A549 treated with CpdA at 1 μM for 4 hours (cell line): ENCODE results near the gene RIMBP3C. TPM values are rescaled to one million over a fixed set of nuclear protein-coding genes. Genes with fewer than 3 reads are reported as not detected.

Experiments
- total RNA-seq: library from RNA; stranded (reverse); fragments of 200-300 nt; extraction: Qiagen RNA extraction; gene quantifications from 5 replicates; pipeline ENCODE4 v1.2.3, GENCODE V29; 2022; ENCODE audit warnings: low read depth

RIMBP3C gene
- total RNA-seq = 0.10 to 0.26 TPM (median 0.24 TPM) in 5 replicates

GRCh38 chr22:21551361-21551760 is at the start of gene RIMBP3C:
Gene RIMBP3C (minus strand): TSS chr22:21551461. CDS start chr22:21550976, 485 bp downstream.

DNA sequence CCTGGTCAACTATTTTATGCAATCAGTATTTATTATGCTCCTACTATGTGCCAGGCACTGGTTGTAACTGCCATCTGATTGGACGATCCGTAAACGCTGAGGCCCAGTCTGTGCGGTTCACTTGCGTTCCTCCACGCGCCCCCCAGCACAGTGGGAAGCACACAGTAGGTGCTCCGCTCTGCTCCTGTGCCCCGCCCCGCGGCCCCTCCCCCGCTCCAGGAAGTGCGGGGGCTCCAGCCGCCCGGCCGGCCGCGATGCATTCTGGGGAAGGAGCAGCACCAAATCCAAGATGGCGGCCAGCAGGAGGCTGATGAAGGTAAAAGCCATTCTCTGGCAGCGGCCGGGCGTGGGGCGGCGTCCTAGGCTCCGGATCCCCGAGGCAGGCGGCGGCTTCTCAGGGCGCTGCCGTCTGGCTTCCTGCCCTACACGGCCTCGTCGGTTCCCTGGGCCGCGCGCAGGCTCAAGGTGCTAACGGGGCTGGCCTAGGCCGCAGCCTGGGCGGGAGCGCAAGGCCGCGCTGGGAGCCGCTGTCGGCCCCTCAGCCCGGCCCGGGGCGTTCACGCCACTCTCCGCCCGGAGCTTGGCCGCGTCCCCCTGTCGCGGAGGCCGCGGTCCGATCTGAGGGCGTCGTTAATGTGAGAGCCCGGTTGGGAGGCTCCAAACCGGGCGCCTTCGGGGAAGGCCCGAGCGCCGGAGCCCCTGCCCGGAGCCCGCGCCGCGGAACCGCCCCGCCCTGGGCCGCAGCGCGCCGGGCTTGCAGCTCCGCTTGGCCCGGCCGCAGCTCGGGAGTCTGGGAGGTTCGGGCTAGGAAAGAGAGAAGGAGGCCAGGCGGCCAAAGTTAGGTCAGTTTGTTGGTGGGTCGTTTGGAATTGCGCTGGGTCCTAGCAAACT is 16.4 kb upstream of the RIMBP3C start, which contains the start of gene UBE2L3:
UBE2L3 (plus strand) TSS at position 259 of the 891 bp plus-strand sequence; CDS start at position 290, 31 bp downstream.

Other genes with a start within 250 kb of the RIMBP3C start
- 0.48 to 0.72 TPM (median 0.57 TPM) in 5 replicates for gene RIMBP3B, start 167.7 kb downstream of the RIMBP3C start, total RNA-seq
- gene HIC2, start 134.1 kb downstream of the RIMBP3C start, total RNA-seq = 2.2 to 2.9 TPM (median 2.8 TPM) in 5 replicates
- gene TMEM191C, start 84.1 kb downstream of the RIMBP3C start, total RNA-seq = 0.61 to 1.1 TPM (median 0.87 TPM) in 5 replicates
- 64.1 to 72.4 TPM (median 65.7 TPM) in 5 replicates for gene UBE2L3, start 16.3 kb upstream of the RIMBP3C start, total RNA-seq
- gene YDJC, start 78.6 kb upstream of the RIMBP3C start, total RNA-seq = 35.1 to 59.9 TPM (median 55.6 TPM) in 5 replicates
- 0.05 to 0.22 TPM (median 0.08 TPM) in 4 of 5 replicates, not detected in the other for gene CCDC116, start 81.3 kb upstream of the RIMBP3C start, total RNA-seq
- 37.8 to 83.4 TPM (median 71.1 TPM) in 5 replicates for gene SDF2L1, start 90.8 kb upstream of the RIMBP3C start, total RNA-seq
- gene PPIL2, start 114.6 kb upstream of the RIMBP3C start, total RNA-seq = 16.2 to 24.1 TPM (median 22.2 TPM) in 5 replicates
- 0.09 to 0.67 TPM (median 0.22 TPM) in 5 replicates for gene YPEL1, start 184.3 kb upstream of the RIMBP3C start, total RNA-seq